ENCODE results near the gene HINT2.

The HINT2 gene

DNA sequence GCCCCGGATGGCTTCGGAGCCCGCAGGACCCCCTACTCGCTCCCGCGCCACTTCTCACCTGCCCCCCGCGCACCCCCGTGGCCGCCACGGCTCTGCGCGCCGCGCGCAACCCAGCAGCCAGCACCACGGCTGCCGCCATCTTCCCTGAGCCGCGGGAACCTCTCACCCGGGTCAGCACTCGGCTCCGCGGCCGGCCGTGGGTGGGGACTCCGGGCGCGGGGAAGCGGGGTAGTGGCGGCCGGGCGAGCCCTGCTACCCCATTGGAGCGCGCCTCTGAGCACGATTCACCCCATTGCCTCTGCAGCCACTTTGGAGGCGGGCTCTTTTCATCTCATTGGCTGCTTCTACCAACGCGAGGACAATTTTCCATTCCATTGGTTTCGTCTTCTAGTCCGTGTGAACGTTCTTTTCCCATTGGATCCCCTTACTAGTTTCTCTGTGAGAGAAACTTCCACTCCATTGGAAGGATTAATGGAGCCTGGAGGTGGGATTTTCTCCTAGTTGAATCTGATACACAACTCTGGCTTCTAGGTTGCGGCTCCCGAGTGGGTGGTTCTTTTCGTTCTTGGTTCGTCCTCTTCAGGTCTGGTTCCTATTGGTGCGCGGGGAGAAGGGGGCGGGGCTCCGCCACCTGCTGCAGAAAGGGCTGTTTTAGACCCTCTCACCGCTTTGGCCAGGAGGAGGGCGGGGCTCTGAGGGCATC, at the start of gene HINT2:
Gene HINT2 (minus strand): TSS at position 202 of the 703 bp plus-strand sequence. CDS start 63 bp downstream, at position 139.
- peak; percentile 99 for DNase-seq

DNA sequence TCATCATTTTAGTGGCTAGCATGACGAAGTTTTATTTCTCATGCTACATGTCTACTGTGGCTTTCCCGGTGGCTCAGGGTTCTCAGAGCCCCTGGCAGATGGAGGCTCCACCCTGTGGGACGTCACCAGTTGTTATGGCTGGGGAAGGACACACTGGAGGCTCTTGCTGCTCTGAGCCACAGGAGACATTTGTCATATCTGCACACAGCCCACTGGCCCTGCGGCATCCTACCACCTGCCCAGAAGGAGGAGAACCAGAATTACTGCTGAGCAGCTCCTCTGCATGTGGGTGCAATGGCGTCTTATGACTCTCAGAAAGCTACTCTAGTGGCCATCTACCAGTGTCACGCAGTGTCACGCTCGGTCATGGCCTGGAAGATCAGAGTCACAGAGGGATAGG, 48.7 kb upstream of the HINT2 start:
- no peak for DNase-seq

DNA sequence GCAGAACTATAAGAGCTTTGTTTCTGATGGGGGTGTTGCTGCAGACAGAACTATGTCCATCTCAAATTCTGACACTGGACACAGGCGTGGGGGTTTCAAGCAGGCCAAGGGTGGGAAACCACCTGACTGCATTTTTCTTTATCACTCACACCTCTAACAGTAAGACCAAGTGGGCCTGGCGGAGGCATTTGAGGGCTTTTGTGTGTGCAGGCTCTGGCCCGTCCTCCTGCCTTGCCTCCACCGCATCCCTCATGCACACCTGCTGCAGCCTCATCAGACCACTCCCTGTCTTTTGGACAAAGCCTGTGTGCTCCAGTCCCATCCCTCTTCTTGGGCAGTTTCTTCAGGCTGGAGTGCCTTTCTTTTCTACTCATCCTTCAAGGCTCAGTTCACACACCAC, 47.5 kb upstream of the HINT2 start:
- no peak for DNase-seq

DNA sequence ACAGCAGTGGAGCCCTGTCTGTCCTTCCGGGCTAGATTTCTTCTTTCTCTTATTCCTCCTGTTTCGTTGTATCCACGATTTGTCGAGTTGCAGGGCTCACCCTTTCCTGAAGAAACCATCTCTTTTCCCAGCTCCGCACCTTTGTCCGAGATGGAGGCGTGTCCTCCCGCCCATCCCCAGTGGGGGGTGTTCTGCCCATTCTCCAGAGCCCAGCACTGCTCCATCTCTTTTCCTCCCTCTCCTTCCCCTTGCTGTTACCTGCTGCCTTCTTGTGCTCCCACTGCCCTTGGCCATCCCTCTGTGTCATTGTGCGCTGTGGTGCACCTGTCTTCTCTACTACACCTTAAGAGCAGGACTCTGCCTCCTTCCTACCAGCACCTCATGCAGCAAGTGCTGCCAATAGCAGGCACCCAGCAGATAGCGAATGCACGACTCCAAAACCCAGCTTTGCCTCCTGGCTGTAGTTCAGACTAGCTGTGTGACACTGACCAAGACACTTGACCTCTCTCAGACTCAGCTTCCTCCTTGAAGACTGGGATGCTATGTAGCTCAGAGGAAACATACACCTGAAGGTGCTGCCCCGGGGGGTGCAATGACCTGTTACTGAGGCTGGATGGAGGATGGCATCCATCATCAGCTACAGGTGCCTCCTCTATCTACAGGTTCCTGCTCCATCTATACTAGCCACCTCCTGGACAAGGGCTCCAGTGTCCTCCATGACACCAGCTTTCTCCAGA, 46.5 kb upstream of the HINT2 start:
- no peak for DNase-seq

DNA sequence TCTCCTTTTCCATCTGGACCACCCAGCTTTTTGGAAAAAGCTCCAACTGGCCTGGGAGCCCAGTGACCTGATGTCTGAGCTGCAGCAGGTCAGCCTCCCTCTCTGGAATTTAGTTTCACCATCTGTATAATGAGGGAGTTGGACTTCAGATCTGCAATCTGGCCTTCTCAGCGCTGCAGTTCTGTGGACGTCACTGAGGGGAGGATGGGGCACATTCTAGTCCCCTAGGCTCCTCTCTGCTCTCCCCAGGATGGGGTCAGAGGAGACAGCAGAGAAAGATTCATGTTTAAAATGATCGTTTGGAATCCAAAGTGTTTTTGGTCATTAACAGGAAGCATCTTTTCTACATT, 45.1 kb upstream of the HINT2 start:
- DNase-seq = no peak

DNA sequence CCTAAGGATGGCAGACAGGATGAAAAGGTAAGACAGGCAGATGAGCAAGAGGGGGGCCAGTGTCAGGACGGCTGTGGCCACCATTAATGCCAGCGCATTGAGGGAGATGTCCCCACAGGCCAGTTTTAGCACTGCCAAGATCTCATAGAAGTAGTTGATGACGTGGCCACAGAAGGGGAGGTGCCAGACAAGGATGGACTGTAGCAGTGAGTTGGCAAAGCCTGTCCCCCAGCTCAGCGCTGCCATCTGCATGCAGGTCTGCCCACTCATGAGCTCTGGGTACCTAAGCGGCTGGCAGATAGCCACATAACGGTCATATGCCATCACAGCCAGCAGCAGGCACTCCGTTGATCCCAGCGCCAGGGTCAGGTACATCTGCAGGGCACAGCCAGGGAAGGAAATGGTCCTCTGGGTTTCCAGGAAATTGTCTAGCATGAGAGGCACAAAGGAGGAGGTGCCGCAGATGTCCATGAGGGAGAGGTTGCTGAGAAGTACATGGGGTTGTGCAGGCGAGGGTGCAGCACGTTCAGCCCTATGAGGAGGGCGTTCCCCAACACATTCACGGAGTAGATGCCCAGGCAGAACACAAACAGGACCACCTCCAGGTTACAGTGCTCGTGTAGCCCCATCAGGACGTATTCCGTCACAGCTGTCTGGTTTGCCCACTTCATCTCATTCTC, 44.6 kb upstream of the HINT2 start:
- DNase-seq = peak; percentile 72

DNA sequence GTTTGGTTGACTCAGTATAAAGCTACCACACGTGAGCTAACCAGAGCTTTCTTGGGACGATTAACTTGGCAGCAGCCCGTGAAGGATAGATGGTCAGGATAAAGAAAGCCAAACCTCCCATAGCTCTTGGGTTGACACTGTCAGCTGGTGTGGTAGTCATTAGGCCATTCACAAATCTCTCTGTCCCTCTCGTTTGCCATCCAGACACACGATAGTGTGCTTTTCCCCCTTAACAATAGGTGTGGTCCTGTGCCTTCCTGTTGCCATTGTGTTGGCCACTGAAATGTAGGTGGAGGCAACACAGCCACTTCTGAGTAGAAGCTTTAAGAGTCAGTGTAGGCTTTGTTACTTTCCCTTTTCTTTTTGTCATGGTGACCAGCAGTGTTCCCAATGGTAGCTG, 43.6 kb upstream of the HINT2 start:
- DNase-seq = no peak

DNA sequence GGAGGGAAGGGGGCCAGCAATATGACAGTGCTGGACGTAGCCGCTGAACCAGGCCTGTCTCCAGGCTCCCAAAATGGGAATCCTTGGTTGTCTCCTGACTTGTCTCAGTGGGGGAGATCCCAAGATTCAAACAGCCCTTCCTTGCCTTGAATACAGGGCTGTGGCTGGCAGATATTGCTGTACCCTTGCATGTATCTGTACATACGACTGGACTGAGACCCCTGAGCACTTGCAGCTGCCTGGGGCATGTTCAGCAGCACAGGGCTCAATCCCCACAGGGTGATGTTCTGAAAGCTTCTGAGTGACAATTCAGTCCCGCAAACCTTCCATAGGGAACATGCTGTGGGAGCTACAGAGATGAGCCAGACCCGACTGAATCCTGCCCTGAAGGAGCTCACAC, 42.0 kb upstream of the HINT2 start:
- no peak for DNase-seq

DNA sequence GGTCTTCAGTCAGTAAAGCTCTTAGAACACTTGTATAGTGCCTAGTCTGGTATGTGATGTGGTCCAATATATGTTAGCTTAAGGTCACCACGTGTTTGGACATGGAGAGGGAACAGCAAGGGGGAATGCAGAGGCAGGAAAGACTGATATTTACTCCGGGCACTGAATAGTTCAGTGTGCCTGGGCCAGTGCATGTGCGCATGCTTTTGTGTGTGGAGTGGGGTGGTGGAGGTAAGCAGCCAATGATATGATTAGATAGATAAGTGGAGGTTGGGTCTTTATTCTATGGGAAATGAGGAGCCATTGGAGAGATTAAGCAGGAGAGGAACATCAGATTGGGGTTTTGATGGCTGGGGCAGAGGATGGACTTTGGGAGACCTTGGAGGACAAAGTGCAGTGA, 41.4 kb upstream of the HINT2 start:
- no peak for DNase-seq

DNA sequence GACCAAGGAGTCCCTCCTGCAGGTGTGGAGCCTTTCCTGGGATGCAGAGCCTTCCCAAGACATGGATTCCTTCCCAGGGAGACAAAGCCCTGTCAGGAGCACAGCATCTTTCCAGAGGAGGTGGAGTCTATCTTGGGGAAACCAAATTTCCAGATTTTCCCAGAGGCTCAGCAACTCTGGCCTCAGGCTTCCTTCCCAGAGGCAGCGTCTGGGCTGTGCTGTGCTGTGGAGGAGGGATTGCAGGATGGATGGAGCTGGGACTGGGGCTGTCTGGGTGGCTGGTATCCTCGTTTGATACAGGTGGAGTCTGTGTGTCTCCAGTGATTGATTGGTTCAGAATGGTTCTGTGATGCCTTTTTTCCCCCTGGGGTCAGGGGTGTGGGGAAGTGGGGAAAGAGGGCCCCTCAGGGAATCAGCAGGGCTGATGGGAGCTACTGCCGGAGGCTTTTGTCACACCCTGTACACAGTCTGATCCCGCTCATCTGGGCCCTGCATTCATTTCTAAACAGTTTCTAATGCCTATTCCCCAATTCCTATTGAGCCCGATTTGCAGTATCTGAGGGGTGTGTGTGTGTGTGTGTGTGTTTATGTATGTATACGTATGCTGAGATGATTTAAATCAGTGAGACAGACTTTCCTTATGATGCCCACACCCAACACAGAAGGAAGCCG, 39.4 kb upstream of the HINT2 start:
- no peak for DNase-seq

DNA sequence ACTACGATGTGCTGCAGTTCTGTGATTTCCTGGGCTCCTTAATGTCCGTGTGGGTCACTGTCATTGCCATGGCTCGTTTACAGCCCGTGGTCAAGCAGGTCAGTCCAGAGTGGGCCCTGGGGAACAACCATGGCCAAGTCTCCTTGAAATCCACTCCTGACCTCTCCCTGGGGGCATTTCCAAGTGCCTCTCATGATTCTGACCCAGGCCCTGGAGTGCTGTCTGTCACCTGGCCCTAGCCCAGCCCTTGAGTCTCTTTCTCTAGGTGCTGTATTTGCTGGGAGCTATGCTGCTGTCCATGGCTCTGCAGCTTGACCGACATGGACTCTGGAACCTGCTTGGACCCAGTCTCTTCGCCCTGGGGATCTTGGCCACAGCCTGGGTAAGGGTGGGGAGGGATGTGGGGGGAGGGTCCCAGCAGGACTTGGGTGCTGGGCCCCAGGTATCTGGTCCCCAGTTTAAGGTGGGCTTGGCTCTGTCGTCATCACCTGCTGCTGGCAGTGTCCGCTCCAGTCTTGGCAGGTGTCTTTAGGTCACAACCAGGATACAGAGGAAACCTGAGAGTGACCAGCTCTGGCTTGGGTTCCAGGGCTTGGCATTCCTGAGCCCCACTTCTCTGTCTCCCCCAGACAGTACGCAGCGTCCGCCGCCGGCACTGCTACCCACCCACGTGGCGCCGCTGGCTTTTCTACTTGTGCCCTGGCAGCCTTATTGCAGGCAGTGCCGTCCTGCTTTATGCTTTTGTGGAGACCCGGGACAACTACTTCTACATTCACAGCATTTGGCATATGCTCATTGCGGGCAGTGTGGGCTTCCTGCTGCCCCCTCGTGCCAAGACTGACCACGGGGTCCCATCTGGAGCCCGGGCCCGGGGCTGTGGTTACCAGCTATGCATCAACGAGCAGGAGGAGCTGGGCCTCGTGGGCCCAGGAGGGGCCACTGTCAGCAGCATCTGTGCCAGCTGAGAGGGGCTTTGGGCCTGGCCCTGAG, 38.3 kb upstream of the HINT2 start:
- DNase-seq = no peak

DNA sequence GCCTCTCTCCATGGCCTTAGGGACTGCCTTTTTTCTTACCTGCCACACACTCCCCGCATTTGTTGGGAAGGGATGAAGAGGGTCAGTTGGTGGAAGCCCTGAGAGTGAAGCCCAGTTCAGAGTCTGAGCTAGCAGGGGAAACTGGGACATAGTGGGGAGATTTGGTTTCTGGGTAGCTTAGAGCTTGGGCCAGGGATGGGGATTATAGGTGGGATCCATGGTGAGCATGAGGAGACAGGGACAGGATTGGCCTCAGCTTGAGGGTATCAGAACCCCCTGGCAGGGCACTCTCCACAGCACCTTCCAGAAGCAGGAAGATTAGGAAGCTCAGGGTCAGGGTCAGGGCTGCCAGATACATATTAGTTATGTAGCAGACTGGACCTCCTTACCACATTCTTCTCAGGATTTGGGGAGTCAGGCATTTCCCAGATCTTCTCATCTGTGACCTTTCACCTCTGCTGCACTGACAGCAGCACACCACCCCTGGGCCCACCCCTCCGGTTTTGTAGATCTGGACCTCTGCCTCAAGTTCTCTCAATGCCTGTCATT, 37.5 kb upstream of the HINT2 start:
- DNase-seq = no peak

DNA sequence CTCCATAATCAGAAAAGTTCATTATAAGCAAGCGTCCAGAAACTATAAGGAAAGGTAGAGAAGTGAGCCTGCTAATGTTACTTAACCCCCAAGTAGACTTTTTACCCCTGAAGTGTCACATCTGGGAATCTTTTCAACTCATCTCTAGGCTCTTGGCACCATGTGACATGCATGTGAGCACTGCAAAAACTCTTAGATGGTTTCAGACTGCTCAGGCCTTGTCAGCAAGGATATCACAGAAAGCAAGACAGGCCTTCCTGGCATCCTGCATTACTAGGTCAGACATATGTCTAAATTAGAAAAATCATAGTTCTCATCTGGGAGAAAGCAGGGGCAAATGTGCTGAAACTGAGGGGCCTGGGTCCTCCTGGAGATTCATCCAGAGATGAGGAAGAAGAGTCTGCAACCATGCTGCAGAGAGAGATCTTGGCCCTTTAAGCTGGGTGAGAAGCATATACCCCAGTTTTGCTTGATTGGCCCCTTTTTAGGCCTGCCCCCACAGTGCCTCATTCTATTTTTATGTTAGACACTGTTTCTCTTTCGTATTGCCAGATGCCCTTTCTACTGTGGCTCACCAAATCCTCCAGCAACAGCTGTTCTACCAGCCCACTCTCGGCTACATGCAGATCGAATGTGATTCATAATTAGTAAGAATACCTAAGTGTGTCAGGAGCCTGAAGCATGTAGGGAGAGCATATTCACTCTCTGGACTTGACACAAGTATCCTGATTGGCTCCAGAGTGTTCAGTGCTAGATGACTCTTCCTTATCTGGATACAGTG, 33.1 kb upstream of the HINT2 start:
- DNase-seq = no peak

DNA sequence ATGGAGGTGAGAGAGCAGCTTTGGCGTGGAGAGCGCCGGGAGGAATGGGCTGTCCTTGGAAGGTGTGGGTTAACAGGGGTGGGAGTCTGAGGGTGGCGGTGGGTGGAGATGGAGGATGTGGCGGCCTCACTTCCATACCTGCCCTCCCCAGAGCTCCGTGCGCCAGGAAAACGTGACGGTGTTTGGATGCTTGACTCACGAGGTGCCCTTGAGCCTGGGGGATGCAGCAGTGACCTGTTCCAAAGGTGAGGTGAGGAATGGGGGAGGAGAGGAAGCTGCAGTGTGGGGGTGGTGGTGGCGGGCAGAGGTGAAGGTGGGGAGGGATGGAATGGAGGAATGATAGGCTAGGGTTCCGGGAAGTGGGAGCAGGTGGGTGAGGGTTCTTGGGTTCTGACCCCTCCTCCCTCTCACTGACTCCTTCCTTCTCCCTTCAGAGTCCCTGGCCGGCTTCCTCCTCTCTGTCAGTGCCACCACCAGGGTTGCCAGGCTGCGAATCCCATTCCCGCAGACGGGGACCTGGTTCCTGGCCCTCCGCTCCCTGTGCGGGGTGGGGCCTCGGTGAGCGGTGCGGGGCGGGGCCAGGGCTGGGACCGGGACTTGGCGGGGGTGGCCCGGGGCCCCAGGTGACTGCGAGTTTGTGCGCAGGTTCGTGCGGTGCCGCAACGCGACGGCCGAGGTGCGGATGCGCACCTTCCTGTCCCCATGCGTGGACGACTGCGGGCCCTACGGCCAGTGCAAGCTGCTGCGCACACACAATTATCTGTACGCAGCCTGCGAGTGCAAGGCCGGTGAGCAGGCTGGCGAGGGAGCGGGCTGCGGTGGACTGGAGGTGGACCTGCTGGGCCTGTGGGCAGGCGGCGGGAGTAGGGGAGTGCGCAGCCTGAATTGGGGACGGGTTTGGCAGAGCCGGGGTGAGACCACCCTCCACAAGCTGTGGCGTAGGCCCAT, 31.3 kb upstream of the HINT2 start:
- no peak for DNase-seq

DNA sequence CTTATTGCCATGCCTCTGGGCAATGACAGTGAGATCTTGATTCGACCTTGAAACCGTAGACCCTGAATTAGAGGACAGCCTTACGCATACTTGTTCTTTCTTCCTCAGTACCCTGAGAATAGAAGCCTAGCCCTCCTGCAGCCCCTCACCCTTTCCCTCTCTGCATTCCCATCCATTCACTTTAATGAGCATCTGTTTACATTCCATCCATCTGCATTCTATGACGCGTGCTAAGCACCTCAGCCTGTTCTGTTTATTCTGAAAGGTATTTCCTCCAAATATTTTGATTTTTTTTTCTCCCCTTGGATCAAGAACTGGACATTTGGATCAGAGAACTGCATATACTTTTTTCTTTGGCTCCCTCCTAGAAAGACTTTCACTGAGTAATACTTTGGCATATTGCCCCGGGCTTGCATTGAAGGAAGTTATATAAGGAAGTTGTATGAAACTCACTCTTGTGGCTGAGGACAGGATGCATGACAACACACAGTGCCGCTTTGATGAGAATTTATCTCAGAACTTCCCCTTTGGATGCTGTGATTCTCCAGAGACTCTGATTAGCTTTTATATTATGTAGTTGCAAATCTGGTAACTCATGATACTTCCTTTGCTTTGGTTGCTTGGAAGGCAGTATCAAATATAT, 29.9 kb upstream of the HINT2 start:
- peak; percentile 94 for DNase-seq

DNA sequence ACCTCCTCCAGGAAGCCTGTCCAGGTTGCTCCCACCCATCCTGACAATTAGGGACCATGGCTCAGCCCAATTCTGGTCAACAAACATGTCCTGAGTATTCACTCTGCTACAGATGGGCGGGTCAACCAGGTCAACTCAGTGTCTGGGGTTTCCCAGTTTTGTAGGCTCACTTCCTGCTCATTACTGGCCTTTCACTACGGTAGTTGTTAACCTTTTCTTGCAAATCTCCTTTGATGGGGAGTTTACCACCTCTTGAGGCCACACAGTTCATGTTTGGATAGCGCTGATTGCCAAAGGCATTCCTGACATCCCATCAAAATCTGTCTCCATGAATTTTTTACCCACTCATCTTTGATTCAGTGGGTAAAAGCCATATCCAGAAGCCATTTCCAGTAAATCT, 28.0 kb upstream of the HINT2 start:
- no peak for DNase-seq

DNA sequence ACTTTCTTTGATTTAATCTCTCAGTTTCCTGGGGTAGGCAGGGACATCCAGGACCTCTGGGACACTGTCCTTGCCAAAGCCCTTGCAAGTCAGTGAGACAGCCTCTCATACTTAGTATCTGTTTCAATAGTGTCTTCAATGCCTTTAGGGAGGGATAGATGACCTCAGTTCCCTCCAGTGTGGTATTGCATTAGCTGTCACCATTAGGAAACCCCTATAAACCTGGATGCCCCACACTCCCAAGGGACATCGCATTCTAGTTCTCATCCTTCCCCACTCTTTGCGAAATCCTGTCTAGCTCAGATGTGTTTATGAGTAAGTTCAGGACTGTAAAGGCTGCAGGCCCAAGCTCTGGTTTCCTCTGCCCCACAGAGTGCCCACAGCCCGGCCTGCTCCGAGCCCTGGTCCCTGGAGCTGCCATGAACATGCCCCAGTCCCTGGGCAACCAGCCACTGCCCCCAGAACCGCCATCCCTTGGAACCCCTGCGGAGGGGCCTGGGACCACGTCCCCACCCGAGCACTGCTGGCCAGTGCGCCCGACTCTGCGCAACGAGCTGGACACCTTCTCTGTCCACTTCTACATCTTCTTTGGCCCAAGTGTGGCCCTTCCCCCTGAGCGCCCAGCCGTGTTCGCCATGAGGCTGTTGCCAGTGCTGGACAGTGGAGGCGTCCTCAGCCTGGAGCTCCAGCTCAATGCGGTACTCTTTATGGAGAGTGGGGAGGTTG, 27.3 kb upstream of the HINT2 start:
- no peak for DNase-seq

DNA sequence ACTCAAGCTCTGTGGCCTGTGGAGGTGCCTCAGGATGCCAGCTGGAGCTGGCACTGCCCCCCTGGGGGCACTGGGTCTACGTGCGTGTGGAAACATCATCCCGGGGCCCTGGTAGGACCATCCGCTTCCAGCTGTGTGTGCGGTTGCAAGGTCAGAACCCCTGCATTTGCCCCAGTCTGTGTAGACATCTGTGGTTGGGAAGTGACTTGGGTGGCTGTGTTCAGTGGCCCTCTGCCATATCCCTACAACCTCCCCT, 26.7 kb upstream of the HINT2 start:
- DNase-seq = no peak

Data from hematopoietic multipotent progenitor cell treated with erythropoietin and hydrocortisone succinate and interleukin-3 and kit ligand, for 4 days (in vitro differentiated cells).